Suppressor macrophage treated with lipopolysaccharide for 1 hour (primary cell): ENCODE measurements around the gene IGF2.
A peak's percentile ranks its signal among the peaks of the same experiment; 100 is the strongest.
"Not testable (repeated sequence)": the region's sequence is repeated elsewhere in the genome, so short reads cannot be mapped to it uniquely, and the experiment has no call there.

Source experiments
- DNase-seq, 3 donors: peaks; one replicate each; pipeline ENCODE4 v3.0.0-alpha.2; 2020 to 2022

IGF2 gene, protein sequence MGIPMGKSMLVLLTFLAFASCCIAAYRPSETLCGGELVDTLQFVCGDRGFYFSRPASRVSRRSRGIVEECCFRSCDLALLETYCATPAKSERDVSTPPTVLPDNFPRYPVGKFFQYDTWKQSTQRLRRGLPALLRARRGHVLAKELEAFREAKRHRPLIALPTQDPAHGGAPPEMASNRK

DNA sequence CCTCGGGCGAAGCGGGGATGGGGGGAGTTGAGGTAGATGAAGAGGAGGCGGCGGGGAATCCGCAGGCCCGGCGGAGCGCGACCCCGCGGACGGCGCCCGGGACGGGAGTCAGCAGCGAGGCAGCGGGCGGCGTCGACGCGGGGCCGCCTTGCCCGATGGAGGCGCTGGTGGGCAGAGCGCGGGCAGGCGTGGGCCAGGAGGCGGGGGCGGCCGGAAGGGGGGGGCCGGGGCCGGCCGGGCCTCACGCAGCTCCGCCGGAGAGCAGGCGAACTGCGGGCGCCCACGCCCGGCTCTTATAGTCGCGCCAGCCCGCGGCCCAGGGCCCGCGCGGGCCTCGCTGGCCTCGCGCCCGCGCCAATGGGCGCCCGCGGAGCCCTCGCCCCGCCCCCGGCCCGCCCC lies at the start of gene IGF2:
IGF2 (minus strand) TSS at position 267 of the 399 bp plus-strand sequence. CDS start 3,866 bp downstream, outside the sequence.
- peak; percentile 34 to 71 (median 37) for DNase-seq

DNA sequence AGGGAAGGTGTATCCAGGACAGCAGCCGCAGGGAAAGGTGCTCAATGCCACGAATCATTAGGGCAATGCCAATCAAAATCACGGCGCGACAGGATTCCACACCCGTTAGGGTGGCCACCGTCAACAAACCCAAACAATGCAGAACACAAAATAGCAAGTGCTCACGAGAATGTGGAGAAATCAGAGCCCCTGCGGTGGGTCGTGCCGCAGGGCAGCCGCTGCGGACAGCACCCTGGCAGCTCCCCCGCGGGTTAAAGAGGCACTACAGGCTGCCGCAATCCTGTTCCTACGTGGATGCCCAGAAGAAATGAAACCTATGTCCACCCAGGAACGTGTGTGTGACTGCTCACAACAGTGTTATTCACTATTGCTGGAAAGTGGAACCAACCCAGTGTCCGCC lies 49.6 kb upstream of the IGF2 start:
- no peak for DNase-seq

DNA sequence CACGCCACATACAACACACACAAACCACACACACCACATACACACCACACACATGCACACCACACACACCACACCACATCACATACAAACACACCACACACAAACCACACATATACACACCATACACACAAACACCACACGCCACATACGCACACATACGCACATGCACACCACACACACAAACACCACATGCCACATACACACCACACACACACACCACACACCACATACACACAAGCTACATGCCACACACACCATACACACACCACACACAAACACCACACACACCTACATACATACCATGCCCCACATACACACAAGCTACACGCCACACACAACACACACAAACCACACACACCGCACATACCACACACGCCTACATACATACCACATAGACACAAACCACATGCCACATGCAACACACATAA lies 48.1 kb upstream of the IGF2 start:
- DNase-seq, result no peak

DNA sequence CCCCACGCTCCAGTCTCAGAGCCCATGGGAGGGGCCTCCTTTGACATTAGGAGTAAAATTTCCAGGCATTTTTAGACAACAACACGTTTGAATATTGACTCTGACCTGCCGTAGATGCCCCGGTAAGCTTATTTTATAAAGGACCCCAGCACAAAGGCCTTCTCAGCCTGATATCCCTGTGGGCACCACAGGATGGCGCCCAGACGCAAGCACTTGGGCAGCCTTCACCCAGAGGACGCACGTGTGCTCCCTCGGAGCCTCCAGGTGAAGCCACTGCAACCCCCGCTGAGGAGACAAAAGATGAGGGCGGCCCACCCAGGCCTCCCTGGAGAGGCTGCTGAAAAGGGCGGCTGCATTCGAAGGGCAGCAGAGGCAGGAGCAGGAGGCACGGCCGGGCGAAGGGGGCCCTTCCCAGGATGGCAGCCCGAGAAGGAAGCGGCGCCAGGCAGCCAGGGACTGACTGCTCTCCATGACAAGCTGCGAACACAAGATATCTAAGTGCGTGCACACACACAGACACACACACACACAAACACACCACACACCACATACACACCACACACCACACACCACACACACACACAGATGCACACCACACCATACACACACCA lies 47.6 kb upstream of the IGF2 start:
- peak; percentile 40 to 68 (median 64) for DNase-seq

DNA sequence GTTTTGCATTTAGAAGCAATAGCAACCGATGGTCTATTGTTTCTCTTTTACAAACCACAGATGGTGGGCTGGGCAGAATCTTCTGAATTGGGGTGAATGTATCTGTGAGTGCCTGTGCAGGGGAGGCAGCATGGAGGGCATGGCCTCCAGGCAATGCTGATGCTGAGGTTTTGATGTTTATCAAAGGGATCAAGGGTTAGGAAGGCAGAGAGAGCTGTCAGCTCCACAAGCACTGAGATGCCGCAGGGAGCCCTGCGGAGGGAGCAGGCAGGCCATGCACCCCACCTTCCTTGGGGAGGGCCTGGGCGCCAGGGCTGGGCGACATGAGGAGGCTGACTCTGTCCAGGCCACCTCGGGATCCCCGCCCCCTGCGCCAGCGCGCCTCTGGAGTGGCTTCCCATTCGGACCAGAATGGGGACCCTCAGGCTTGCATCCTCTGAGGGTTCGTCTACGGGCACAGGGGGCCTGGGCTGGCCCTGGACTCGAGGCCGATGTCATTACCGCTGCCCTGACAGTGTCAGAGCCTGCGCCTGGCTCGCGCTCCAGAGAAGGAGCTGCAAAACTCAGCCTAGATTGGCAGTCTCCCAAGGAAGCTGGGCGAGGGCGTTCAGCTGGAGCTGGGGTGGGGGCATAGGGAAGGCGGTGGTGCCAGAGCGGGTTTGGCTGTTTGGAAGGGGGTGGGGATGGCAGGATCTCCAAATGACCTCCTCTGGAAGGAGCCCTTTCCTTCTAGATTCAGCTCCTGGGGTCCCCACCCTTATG lies 46.3 kb upstream of the IGF2 start:
- no peak for DNase-seq

DNA sequence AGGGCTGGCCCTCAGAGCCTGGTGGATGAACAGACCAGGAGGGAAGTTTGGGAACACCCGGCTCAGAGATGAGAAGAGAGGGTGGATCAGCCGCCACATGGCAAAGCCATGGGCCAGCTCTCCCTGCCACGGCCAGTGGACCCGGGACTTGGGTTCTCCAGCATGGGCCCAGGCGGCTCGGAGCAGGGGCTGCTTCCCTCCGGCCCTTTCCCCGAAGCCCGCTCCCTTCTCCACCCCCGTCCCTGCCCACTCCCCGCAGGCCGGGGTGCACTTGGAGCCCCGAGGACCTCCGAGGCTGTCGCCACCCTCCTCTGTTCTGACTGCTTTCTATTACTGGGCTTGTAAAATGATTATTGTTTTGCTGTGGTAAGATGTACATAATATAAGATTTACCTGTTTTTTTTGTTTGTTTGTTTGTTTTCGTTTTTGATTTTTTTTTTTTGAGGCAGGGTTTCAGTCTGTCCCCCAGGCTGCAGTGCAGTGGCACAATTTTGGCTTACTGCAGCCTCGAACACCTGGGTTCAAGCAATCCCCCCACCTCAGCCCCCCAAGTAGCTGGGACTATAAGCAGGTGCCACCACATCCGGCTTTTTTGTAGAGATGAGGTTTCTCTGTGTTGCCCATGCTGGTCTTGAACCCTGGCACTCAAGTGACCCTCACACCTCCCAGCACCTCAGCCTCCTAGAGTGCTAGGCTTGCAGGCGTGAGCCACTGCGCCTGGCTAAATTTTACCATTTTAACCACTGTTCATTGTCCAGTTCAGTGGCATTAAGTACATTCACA lies 43.7 kb upstream of the IGF2 start:
- no peak for DNase-seq

DNA sequence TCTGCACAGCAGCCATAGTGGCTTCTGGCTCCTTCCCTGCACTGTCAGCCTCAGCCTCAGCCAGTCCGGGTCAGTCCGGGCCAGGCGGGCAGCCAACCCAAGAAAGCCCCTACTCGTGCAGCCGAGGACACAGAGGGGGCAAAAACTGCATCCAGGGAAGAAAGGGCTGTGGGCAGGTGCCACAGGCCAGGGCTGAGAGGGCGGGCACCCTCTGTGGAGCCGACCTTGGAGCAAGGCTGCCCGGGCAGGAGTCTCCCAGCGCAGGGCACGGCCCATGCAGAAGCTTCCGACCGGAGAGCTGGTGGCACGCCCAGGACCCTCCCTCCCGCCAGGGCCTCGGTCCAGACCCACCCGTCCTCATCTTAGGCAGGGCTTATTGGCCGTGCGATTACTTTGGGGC lies 42.9 kb upstream of the IGF2 start:
- DNase-seq, result no peak

DNA sequence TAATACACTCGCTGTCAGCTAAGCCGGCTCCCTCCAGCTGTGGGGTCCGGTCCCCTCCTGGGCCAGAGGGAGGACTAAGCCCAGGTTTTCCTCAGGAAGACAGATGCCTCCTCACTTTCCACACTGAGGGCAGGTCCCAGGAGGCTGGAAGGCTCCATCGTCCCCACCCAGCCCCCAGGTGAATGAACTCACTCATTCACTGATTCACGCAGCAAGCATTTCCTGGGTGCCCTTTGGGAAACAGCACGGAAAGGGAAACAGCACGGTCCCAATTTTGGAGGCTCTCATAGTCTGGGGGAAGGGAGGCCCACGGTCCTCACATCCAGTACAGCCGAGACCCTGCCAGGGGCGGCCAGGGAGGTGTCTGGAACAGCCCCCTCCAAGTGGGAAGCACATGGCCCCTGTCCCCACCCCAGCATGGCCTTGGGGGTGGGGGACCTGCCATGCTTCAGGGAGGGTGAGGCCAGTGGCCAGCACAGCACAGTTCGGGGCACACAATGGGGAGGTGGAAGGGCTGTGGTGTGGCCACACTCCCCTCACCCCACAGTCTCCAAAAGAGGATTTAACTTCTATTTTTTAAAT lies 41.7 kb upstream of the IGF2 start:
- no peak for DNase-seq

DNA sequence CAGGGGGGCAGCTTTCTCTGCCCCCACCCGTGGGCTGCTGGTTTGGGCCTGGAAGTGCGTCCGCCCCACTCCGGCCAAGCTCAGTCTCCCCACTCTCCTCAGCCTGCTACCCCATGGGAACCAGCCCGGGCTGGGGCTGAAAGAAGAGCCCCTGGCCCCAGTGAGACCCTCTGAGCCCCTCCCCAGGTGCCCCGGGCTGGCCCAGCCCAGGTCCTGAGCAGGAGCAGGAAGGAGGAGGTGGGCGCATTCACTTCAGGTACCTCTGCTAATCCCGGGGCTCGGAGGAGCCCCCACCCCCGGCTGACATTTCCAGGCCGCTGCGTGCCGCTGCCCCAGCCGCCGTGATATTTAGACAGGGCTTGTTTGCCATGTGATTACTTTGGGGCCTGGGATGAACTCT lies 41.2 kb upstream of the IGF2 start:
- no peak for DNase-seq

DNA sequence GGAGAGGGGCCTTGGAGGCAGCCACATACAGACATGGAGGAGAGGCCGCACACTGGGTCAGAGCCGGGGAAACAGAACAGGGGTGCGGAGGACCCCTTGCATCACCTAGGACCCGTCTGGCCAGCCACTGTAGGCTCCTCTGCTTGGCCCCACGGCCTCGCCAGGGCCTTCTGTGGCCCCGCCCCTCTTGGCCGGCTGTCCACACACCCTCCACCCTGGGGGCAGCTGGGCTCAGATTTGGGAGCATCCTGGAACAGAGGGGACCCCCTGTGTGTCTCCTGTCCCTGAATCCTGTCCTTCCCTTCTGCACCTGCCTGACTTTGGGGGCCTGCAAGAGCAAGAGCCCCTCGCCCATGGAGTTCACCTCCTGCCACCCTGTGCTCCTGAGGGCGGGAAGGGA lies 40.3 kb upstream of the IGF2 start:
- no peak for DNase-seq

DNA sequence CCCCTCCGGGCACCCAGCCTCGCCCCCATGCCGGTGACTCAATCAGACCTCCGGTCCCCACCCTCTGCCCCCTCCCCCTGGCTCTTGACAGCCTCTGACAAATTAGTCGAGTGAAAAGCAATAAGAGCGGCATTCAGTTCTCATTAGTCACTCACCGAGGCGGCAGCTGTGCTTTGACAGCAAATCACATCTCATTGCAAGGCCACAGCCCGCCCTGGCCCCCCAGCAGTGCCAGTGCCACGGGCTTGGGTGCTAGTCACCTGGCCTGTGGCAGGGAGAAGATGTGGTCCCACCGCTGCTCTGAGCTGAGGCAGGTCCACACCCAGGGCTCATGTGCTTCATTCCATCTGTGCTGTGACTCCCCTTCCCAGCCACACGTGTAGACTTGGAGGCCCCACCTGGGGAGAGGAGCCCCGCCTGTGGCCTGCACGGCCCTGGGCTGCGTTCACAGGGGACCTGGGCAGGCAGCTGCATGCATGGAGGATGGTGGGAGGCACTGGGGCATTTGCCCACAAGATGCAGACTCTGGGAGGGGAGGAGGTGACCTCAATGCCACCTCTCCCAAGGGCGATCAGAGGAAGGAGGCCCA lies 39.8 kb upstream of the IGF2 start:
- DNase-seq, result no peak

DNA sequence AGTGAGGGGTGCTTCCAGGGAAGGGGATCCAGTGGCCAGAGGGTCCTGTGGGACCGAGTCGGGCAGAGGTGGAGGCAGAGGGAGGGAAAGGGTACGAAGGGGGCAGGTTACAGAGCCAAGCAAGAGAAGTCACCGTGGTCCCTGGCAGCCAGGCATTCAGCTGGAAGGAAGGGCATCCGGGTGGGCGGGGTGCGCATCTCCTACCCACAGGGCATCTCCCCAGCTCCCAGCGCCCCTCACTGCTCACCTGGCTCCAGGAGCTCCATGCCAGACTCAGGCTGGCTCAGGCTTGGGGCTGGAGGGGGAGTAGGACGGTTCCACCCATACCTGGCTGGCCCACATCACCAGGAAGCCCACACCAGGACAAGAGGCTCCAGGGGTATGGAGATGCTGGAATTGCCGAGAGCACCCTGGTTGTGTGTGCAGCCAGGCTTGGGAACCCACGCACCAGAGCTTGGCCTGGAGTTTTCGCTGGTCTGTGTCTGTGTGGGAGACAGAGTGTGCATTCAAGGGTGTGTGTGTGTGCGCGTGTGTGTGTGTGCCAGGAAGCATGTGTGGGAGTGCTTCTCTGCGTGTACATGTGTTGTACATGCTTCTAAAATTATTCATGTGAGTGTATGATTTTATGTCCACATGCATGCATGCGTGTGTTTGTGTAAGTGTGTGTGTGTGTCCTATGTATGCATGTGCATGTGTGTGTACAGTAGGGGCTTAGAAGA lies 39.0 kb upstream of the IGF2 start:
- DNase-seq, result not testable (repeated sequence)

DNA sequence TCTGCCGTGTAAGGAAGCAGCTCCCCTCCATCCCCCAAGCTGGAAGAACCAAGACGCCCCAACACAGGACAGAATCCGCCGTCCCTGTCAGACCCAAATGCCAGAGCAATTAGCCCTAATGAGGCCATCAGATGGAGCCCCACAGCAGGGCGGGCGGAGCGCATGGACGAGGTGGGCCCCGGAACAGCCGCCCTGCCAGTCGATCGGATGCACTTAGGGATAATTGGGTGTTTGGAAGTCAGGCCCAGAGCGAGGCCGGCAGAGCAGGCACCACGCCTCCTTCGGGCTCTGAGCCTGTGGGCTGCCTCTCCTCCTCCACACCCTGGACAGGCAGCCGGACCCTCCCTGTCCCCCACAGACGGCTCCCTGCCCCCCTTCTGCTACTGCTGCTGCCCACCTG lies 37.9 kb upstream of the IGF2 start:
- DNase-seq, result no peak

DNA sequence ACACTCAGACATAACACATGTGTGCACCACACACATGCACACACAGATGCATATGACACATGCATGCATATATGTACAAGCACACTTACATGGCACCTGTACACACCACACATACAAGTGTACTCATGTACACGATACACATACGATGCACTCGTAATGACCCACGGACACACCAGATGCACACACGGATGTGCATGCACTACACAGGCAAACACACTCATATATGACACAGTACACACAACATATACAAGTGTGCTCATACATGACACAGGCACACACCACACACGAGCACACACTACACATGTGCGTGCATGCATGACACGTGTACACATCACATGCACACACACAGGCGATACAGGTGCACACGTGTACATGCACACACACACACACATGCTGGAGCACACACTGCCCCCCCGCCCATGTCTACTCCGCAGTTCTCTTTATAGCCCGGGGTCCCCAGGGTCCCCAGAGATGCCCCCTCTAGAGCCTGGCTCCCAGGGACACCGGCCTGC lies 37.3 kb upstream of the IGF2 start:
- DNase-seq, result no peak

DNA sequence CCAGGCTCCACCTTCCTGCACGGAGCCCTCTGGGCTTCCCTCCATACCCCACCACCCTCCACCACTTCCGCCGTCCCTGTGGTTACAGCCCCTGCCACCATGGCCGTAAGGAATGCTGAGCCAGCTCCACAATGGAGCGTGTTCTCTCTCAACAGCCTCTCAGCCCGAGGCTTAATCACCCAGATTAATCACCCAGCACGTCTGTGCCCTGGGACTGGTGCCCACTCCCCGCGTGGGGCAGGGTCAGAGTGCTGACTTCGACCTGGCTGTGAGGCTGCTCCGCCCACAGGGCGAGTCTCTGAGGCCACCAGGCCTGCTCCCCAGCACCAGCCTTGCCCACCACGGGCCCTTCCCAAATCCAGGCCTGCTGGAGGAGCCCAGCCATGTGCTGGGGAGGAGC lies 36.5 kb upstream of the IGF2 start:
- DNase-seq, result no peak

DNA sequence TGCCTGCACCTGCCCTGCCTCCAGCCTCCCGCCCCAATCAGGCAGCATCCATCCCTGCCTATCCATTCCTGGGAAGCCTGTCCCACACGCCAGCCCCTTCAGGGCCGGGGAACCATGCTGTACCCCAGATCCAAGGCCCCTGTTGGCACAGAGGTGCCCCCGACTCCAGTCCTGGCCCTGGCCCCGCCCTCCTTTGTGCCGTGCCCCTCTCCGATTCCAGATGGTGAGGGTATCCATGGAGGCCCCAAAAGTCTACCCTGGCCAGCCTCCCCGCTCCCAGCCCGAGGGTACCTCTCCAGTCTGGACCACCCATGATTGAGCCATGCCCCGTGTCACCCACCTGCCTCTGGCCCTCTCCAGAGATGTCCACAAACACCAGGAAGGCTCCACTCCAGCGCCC lies 35.2 kb upstream of the IGF2 start:
- DNase-seq, result no peak

DNA sequence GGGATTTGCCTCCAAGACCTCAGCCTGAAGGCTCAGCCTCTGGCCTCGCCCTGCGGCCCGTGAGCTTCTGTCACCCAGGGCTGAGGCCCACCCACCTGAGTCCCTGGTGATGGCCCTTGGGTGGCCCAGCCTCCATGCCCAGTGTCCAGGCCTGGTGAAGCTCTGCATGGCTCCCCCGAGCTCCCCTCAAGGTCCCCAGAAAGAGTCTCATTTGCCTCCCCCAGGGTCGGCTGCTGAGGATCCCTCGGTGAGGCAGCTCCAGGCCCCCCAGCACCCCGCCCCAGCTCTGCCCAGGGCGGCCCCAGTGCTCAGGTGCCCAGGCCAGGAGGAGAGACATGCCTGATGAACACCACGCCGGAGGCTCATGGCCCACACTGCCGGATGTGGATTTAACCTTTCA lies 34.6 kb upstream of the IGF2 start:
- DNase-seq, result no peak

DNA sequence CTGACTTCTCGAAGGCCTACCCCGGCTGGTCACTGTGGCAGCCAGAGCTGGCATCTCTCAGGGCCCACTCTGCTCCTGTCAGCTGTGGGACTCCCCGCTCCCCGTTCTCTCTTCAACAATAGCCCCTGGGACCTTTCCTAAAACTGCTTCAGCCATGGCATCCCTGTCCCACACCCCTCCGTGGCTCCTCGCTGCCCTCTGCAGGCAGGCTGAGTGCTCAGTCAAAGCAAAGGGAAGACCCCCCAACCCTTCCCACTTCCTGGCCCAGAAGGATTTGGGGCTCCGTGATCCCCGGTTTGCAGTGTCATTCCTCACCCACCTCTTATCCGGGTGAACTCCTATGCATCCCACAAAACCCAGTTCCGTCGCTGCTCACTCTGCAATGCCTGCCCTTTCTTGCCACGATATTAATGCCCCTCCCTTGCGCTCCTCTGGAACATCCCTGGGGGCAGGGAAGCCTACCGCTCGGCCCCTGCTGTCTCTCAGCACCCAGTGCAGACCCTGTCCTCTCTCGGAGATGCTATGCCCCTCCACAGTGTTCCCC lies 34.0 kb upstream of the IGF2 start:
- peak in 1 of 3 donors; percentile 34 for DNase-seq

DNA sequence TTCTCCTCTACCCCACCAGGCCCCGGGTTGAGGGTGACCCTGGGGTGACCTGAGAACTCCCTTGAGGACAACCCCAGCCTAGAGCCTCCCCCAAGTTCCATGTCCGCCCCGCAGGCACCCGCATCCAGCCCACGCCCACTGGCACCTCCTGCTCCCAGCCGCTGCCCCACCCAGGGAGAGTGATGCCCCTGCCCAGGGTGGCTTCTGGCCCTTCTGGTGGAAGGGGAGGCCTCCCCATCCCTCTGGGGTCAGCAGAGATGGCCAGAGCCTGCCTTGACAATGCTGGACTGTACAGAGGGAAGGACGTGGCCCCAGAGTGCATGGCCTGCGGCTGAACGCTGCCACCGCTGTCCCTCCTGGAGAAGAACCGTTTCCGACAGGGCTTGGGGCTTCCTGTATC lies 33.5 kb upstream of the IGF2 start:
- no peak for DNase-seq

DNA sequence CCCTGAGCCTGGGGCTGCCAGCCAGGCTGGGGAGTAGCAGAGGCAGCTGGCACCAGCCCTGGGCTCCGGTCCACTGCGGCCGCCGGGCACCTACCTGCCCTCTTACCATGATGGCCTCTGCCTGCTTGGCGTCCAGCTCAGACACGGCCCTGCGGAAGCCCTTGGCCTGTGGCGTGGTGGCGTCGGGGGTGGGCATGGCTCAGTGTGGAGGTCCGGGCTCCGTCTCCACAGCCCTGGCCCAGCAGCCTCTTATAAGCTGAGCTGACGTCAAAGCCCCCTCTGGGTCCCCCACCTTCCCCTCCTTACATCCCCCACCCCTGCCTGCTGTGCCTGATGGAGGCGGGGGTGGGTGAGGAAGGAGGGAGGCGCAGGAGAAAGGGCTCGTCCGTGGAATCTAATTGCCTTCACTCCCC lies 32.4 kb upstream of the IGF2 start, which contains the start of gene TH:
TH (minus strand) TSS at position 225 of the 413 bp plus-strand sequence; CDS start at position 196, 29 bp downstream.
- no peak for DNase-seq
